Measurements from ENCODE around the gene ADISSP. TPM values are rescaled to one million over a fixed set of nuclear protein-coding genes. Genes with fewer than 3 reads are reported as not detected.
A peak's percentile ranks its signal among the peaks of the same experiment; 100 is the strongest.

Gene ADISSP
- total RNA-seq, 1 experiment from 2014 or later, result 27.3 TPM

GRCh38 chr20:3714092-3714491, 53.5 kb downstream of the ADISSP start:
- Mint-ChIP-seq H3K4me3 (ENCODE audit: low read depth, unreplicated experiment) (no peak overlapping the region), H3K9me3 (ENCODE audit: low read depth, unreplicated experiment) (no peaks in the 10 kb centered on the region), H3K4me1 (ENCODE audit: low read depth, unreplicated experiment) (no peaks in the 10 kb centered on the region), H3K27ac (ENCODE audit: unreplicated experiment) (no peak overlapping the region), H3K27me3 (ENCODE audit: unreplicated experiment) (peaks cover 15% of the 10 kb centered on the region), H3K36me3 (ENCODE audit: insufficient read depth, unreplicated experiment) (no peaks in the 10 kb centered on the region)
- intact Hi-C loops (cut with micrococcal nuclease; ENCODE audit: unreplicated experiment), result no loop called here
- no TSS peak for BruUV-seq (replicated peaks)
- DNase-seq, result no peak
- no peak for TF ChIP-seq CTCF (IDR thresholded peaks at IDR 0.05; ENCODE audit: unreplicated experiment)
- CTCF ChIA-PET, result no interaction called here

GRCh38 chr20:3712279-3712873, 55.2 kb downstream of the ADISSP start, which contains the start of gene SIGLEC1:
Gene SIGLEC1 (minus strand): TSS chr20:3712600. CDS start chr20:3707128, 5,472 bp downstream.
- CTCF ChIA-PET, result no interaction called here
- Mint-ChIP-seq H3K4me1 (ENCODE audit: low read depth, unreplicated experiment) (no peaks in the 10 kb centered on the region), H3K4me3 (ENCODE audit: low read depth, unreplicated experiment) (no peak within 1 kb of the TSS), H3K36me3 (ENCODE audit: insufficient read depth, unreplicated experiment) (peaks cover 3% of the 10 kb centered on the region), H3K27ac (ENCODE audit: unreplicated experiment) (no peak within 1 kb of the TSS), H3K9me3 (ENCODE audit: low read depth, unreplicated experiment) (no peaks in the 10 kb centered on the region), H3K27me3 (ENCODE audit: unreplicated experiment) (peaks cover 24% of the 10 kb centered on the region)
- DNase-seq, result no peak
- BruUV-seq (replicated peaks), result no TSS peak
- TF ChIP-seq CTCF (IDR thresholded peaks at IDR 0.05; ENCODE audit: unreplicated experiment), result no peak
- intact Hi-C loops (cut with micrococcal nuclease; ENCODE audit: unreplicated experiment), result no loop called here

GRCh38 chr20:3711484-3711941, 56.0 kb downstream of the ADISSP start:
- no peak overlapping the region for H3K27ac Mint-ChIP-seq (ENCODE audit: unreplicated experiment)
- no TSS peak for BruUV-seq (replicated peaks)
- intact Hi-C loops (cut with micrococcal nuclease; ENCODE audit: unreplicated experiment), result no loop called here
- no peak overlapping the region for H3K4me3 Mint-ChIP-seq (ENCODE audit: low read depth, unreplicated experiment)
- H3K9me3 Mint-ChIP-seq (ENCODE audit: low read depth, unreplicated experiment), result no peaks in the 10 kb centered on the region
- no peak for DNase-seq
- H3K27me3 Mint-ChIP-seq (ENCODE audit: unreplicated experiment), result peaks cover 28% of the 10 kb centered on the region
- CTCF ChIA-PET, result interaction anchor here (0.7 to 1.7 kb wide), 8 partner anchors 8 to 658 kb away, joined by 3 to 9 read pairs (median 4); no protein-coding TSS in a partner anchor
- peaks cover 3% of the 10 kb centered on the region for H3K36me3 Mint-ChIP-seq (ENCODE audit: insufficient read depth, unreplicated experiment)
- TF ChIP-seq CTCF (IDR thresholded peaks at IDR 0.05; ENCODE audit: unreplicated experiment), result no peak
- H3K4me1 Mint-ChIP-seq (ENCODE audit: low read depth, unreplicated experiment), result no peaks in the 10 kb centered on the region

GRCh38 chr20:3710703-3711483, 56.7 kb downstream of the ADISSP start:
- H3K36me3 Mint-ChIP-seq (ENCODE audit: insufficient read depth, unreplicated experiment), result peaks cover 3% of the 10 kb centered on the region
- no peak overlapping the region for H3K27ac Mint-ChIP-seq (ENCODE audit: unreplicated experiment)
- peak; percentile 74 for DNase-seq
- H3K4me3 Mint-ChIP-seq (ENCODE audit: low read depth, unreplicated experiment), result no peak overlapping the region
- no TSS peak for BruUV-seq (replicated peaks)
- peak; percentile 86 for TF ChIP-seq CTCF (IDR thresholded peaks at IDR 0.05; ENCODE audit: unreplicated experiment)
- intact Hi-C loops (cut with micrococcal nuclease; ENCODE audit: unreplicated experiment), result no loop called here
- no peaks in the 10 kb centered on the region for H3K9me3 Mint-ChIP-seq (ENCODE audit: low read depth, unreplicated experiment)
- CTCF ChIA-PET, result interaction anchor here (0.5 to 1.7 kb wide), 10 partner anchors 9 to 657 kb away, joined by 3 to 9 read pairs (median 4); no protein-coding TSS in a partner anchor
- peaks cover 28% of the 10 kb centered on the region for H3K27me3 Mint-ChIP-seq (ENCODE audit: unreplicated experiment)
- no peaks in the 10 kb centered on the region for H3K4me1 Mint-ChIP-seq (ENCODE audit: low read depth, unreplicated experiment)

All from Calu3 (cell line).